Measurements from ENCODE around the gene B4GALT1.

Gene B4GALT1

GRCh38 chr9:33155393-33155792, 11.7 kb downstream of the B4GALT1 start:
- TF ChIP-seq, protein P1, sequence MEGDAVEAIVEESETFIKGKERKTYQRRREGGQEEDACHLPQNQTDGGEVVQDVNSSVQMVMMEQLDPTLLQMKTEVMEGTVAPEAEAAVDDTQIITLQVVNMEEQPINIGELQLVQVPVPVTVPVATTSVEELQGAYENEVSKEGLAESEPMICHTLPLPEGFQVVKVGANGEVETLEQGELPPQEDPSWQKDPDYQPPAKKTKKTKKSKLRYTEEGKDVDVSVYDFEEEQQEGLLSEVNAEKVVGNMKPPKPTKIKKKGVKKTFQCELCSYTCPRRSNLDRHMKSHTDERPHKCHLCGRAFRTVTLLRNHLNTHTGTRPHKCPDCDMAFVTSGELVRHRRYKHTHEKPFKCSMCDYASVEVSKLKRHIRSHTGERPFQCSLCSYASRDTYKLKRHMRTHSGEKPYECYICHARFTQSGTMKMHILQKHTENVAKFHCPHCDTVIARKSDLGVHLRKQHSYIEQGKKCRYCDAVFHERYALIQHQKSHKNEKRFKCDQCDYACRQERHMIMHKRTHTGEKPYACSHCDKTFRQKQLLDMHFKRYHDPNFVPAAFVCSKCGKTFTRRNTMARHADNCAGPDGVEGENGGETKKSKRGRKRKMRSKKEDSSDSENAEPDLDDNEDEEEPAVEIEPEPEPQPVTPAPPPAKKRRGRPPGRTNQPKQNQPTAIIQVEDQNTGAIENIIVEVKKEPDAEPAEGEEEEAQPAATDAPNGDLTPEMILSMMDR (IDR thresholded peaks at IDR 0.05; ENCODE audit: low read depth, low read length), result no peak
- no peak overlapping the region for H3K4me3 ChIP-seq (replicated peaks in 1 of 2; ENCODE audit: low read depth in 2 of 2, low read length in 2 of 2)
- DNase-seq (ENCODE audit: low read depth in 2 of 2), result no peak

- no peak overlapping the region for H3K4me3 ChIP-seq (replicated peaks in 1 of 2; ENCODE audit: low read depth in 2 of 2, low read length in 2 of 2)
- DNase-seq (ENCODE audit: low read depth in 2 of 2), result no peak
- TF ChIP-seq, protein P1 (IDR thresholded peaks at IDR 0.05; ENCODE audit: low read depth, low read length), result no peak
These were observed 12.8 kb downstream of the B4GALT1 start for GRCh38 chr9:33154371-33154770.

GRCh38 chr9:33153666-33154065, 13.5 kb downstream of the B4GALT1 start:
- H3K4me3 ChIP-seq (replicated peaks in 1 of 2; ENCODE audit: low read depth in 2 of 2, low read length in 2 of 2), result no peak overlapping the region
- DNase-seq (ENCODE audit: low read depth in 2 of 2), result no peak
- TF ChIP-seq, protein P1 (IDR thresholded peaks at IDR 0.05; ENCODE audit: low read depth, low read length), result no peak

DNA sequence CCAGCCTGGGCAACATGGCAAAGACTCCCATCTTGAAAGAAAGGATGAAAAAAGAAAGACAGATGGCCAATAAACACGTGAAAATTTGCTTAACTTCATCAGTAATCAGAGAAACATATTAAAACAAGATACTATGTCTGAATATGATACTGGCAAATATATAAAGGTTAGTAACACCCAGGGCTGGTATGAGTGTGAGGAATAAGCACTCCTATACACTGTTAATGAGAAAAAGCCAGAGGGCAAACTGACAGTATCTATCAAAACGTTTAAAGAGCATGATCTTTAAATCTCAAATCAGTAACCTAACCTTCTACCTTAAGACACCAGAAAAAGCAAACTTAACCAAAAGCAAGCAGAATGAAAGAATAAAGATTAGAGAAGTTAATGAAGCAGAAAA, 14.1 kb downstream of the B4GALT1 start:
- no peak overlapping the region for H3K4me3 ChIP-seq (replicated peaks in 1 of 2; ENCODE audit: low read depth in 2 of 2, low read length in 2 of 2)
- no peak for DNase-seq (ENCODE audit: low read depth in 2 of 2)
- TF ChIP-seq, protein P1 (IDR thresholded peaks at IDR 0.05; ENCODE audit: low read depth, low read length), result no peak

- no peak overlapping the region for H3K4me3 ChIP-seq (replicated peaks in 1 of 2; ENCODE audit: low read depth in 2 of 2, low read length in 2 of 2)
- no peak for DNase-seq (ENCODE audit: low read depth in 2 of 2)
- TF ChIP-seq, protein P1 (IDR thresholded peaks at IDR 0.05; ENCODE audit: low read depth, low read length), result no peak
These were observed 15.5 kb downstream of the B4GALT1 start for GRCh38 chr9:33151601-33152000.

DNA sequence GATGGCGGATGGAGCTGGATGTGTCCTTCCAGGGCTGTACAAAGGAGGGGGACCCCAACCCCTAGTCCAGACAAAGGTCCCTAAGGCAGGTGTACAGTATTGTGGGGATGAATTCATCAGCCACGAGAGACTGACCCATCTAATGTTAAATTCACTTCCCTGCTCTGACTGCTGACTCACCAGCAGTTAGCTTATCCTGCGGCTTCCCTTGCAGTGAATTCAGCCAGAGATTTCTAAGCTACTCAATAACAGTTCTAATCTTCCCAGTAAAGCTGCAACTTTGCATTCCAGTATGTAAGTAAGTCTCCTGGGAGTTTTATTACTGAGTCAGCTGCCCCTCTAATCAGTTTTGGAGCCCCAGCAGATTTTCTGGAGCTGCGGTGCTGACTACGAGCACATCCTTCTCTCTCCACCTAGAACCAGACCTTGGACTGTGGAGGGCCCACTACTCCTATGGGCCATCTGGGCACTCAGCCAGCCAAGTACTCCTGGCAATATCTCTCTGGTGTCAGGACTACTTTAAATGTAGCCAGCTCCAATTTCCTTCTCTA, 16.1 kb downstream of the B4GALT1 start:
- TF ChIP-seq, protein P1 (IDR thresholded peaks at IDR 0.05; ENCODE audit: low read depth, low read length), result no peak
- peak; percentile 97 to 98 for DNase-seq (ENCODE audit: low read depth in 2 of 2)
- peak overlapping the region in 1 of 2 donors; percentile 29 for H3K4me3 ChIP-seq (replicated peaks in 1 of 2; ENCODE audit: low read depth in 2 of 2, low read length in 2 of 2)
